ENCODE data around the gene B3GALT5. TPM values are rescaled to one million over a fixed set of nuclear protein-coding genes. Genes with fewer than 3 reads are reported as not detected.

The B3GALT5 gene
- total and polyA plus RNA-seq, 2 of the 4 experiments (the other 2 are of a cell fraction): 0.05 to 0.18 TPM

DNA sequence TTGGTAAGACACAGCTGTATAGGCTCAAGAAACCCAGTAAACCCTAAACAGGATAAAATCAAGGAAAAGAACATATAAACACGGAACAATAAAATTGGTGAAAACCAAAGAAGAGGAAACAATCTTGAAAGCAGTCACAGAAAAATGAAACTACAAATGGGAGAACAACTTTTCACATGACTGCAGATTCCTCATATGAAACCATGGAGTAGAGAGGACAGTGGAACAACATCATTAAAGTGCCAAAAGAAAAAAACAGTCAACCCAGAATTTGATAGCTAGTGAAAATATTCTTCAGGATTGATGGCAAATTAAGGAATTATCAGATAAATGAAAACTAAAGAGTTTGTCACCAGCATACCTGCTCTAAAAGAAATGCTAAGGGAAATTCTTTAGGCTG, 23.9 kb upstream of the B3GALT5 start:
- no peaks in the 10 kb centered on the region for H4K20me1 ChIP-seq (ENCODE audit: insufficient read depth, low read length)
- H2BK15ac ChIP-seq (ENCODE audit: low read depth, low read length): no peak overlapping the region
- ATAC-seq (ENCODE audit: low read depth) (no peak), DNase-seq (no peak)
- no peak overlapping the region for H4K91ac ChIP-seq (ENCODE audit: insufficient read depth, low read depth, low read length)
- no peaks in the 10 kb centered on the region for H3K27me3 ChIP-seq (ENCODE audit: control insufficient read depth, insufficient read depth, low read length)
- no peaks in the 10 kb centered on the region for H3K9me3 ChIP-seq (ENCODE audit: control insufficient read depth, insufficient read depth, low read length)
- no peaks in the 10 kb centered on the region for H3K9me1 ChIP-seq (ENCODE audit: insufficient read depth, low read length)
- no peak overlapping the region for H4K5ac ChIP-seq (ENCODE audit: low read depth, low read length)
- H2AK9ac ChIP-seq (replicated peaks; ENCODE audit: low read depth, low read length, poor library complexity): no peak overlapping the region
- intact Hi-C loops (cut with micrococcal nuclease): no loop called here
- no peak overlapping the region for H4K8ac ChIP-seq (ENCODE audit: low read depth in 2 of 2, low read length in 2 of 2)
- no TSS peak for BruUV-seq (replicated peaks)
- H3K79me1 ChIP-seq (ENCODE audit: low read depth in 1 of 2, low read length in 2 of 2): no peaks in the 10 kb centered on the region
- H2AK5ac ChIP-seq (ENCODE audit: low read depth, low read length): no peak overlapping the region
- H3K4me3 ChIP-seq (ENCODE audit: insufficient read depth, low read depth, low read length): no peak overlapping the region
- H2BK5ac ChIP-seq (ENCODE audit: low read depth, low read length, poor library complexity, severe bottlenecking): no peak overlapping the region
- no peak overlapping the region for H3K4ac ChIP-seq (ENCODE audit: low read depth, low read length)
- no peak overlapping the region for H2BK20ac ChIP-seq (ENCODE audit: low read depth, low read length)
- H3K4me1 ChIP-seq (ENCODE audit: control insufficient read depth, insufficient read depth, low read length): no peaks in the 10 kb centered on the region
- POLR2A ChIA-PET (ENCODE audit: unreplicated experiment): no interaction called here
- no peak overlapping the region for H3K14ac ChIP-seq (replicated peaks; ENCODE audit: low read depth, low read length)
- H3K4me2 ChIP-seq (ENCODE audit: low read depth, low read length): no peak overlapping the region
- in situ Hi-C loops (cut with MboI; ENCODE audit: low sequenced_read_pairs): no loop called here
- TF ChIP-seq MAZ (IDR thresholded peaks at IDR 0.05; ENCODE audit: borderline replicate concordance, low read depth, low read length): no peak
- no peak for TF ChIP-seq BHLHE40 (IDR thresholded peaks at IDR 0.05; ENCODE audit: low read depth, low read length)
- no peak for TF ChIP-seq RFX5 (IDR thresholded peaks at IDR 0.05; ENCODE audit: low read depth, low read length)
- no peak for TF ChIP-seq CHD1 (IDR thresholded peaks at IDR 0.05; ENCODE audit: low read depth, low read length)
- TF ChIP-seq, protein P1, sequence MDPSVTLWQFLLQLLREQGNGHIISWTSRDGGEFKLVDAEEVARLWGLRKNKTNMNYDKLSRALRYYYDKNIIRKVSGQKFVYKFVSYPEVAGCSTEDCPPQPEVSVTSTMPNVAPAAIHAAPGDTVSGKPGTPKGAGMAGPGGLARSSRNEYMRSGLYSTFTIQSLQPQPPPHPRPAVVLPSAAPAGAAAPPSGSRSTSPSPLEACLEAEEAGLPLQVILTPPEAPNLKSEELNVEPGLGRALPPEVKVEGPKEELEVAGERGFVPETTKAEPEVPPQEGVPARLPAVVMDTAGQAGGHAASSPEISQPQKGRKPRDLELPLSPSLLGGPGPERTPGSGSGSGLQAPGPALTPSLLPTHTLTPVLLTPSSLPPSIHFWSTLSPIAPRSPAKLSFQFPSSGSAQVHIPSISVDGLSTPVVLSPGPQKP (IDR thresholded peaks at IDR 0.05; ENCODE audit: borderline replicate concordance, low read depth, low read length): no peak
- no peak for TF ChIP-seq MAFK (IDR thresholded peaks at IDR 0.05; ENCODE audit: low read depth, low read length)
- TF ChIP-seq MXI1 (IDR thresholded peaks at IDR 0.05; ENCODE audit: borderline replicate concordance, low read depth, low read length): no peak
- TF ChIP-seq CEBPB (IDR thresholded peaks at IDR 0.05; ENCODE audit: low read depth, low read length): no peak
- TF ChIP-seq SMC3 (IDR thresholded peaks at IDR 0.05; ENCODE audit: low read depth, low read length): no peak
- no peak for TF ChIP-seq NFE2L2 (IDR thresholded peaks at IDR 0.05; ENCODE audit: low read depth, low read length)
- TF ChIP-seq RAD21 (IDR thresholded peaks at IDR 0.05; ENCODE audit: low read length): no peak
- TF ChIP-seq, protein P2, sequence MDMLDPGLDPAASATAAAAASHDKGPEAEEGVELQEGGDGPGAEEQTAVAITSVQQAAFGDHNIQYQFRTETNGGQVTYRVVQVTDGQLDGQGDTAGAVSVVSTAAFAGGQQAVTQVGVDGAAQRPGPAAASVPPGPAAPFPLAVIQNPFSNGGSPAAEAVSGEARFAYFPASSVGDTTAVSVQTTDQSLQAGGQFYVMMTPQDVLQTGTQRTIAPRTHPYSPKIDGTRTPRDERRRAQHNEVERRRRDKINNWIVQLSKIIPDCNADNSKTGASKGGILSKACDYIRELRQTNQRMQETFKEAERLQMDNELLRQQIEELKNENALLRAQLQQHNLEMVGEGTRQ (IDR thresholded peaks at IDR 0.05; ENCODE audit: low read depth, low read length): no peak
- TF ChIP-seq RCOR1 (IDR thresholded peaks at IDR 0.05; ENCODE audit: insufficient replicate concordance, low read length): no peak
- TF ChIP-seq POLR2A (IDR thresholded peaks at IDR 0.05; ENCODE audit: low read depth, low read length): no peak
- TF ChIP-seq, protein P3, sequence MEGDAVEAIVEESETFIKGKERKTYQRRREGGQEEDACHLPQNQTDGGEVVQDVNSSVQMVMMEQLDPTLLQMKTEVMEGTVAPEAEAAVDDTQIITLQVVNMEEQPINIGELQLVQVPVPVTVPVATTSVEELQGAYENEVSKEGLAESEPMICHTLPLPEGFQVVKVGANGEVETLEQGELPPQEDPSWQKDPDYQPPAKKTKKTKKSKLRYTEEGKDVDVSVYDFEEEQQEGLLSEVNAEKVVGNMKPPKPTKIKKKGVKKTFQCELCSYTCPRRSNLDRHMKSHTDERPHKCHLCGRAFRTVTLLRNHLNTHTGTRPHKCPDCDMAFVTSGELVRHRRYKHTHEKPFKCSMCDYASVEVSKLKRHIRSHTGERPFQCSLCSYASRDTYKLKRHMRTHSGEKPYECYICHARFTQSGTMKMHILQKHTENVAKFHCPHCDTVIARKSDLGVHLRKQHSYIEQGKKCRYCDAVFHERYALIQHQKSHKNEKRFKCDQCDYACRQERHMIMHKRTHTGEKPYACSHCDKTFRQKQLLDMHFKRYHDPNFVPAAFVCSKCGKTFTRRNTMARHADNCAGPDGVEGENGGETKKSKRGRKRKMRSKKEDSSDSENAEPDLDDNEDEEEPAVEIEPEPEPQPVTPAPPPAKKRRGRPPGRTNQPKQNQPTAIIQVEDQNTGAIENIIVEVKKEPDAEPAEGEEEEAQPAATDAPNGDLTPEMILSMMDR (conservative IDR thresholded peaks at IDR 0.05; ENCODE audit: low read depth, low read length): no peak
- H3K18ac ChIP-seq (ENCODE audit: low read depth, low read length): no peak overlapping the region
- no peak overlapping the region for H3K23ac ChIP-seq (ENCODE audit: low read depth, low read length)
- no peak overlapping the region for H2BK120ac ChIP-seq (ENCODE audit: low read depth, low read length)
- no peak overlapping the region for H3K56ac ChIP-seq (ENCODE audit: extremely low read depth, insufficient read depth, low read length)
- CTCF ChIA-PET: no interaction called here
- H3K36me3 ChIP-seq (ENCODE audit: control insufficient read depth, insufficient read depth, low read length): no peaks in the 10 kb centered on the region
- H3K9ac ChIP-seq (ENCODE audit: low read depth, low read length): no peak overlapping the region
- dilution Hi-C loops (cut with HindIII; ENCODE audit: low sequenced_read_pairs, unreplicated experiment): no loop called here
- H2AFZ ChIP-seq (replicated peaks; ENCODE audit: low read length, poor library complexity): no peak overlapping the region
- no peak overlapping the region for H3K27ac ChIP-seq (ENCODE audit: insufficient read depth, low read length)
- no CpG with 5 or more reads among the region's 1 CpG for WGBS, 2 experiments (ENCODE audit: extremely low coverage in 2 of 2, insufficient read length in 1 of 2)
